ENCODE results near the gene UPF2. TPM values are rescaled to one million over a fixed set of nuclear protein-coding genes. Genes with fewer than 3 reads are reported as not detected.

The UPF2 gene
- total RNA-seq, 4 donors from 2014 or later, result 12.9 to 22.3 (median 17.8) TPM

GRCh38 chr10:11961771-11962170 lies 80.8 kb downstream of the UPF2 start:
- H3K9me3 ChIP-seq, result no peaks in the 10 kb centered on the region
- no peaks in the 10 kb centered on the region for H3K4me1 ChIP-seq
- H3K4me3 ChIP-seq, result no peak overlapping the region
- peaks cover 7 to 100% (median 26%) of the 10 kb centered on the region in 3 donors for H3K36me3 ChIP-seq
- WGBS, 2 donors, result 82 to 85% methylated on average over 4 of the region's 4 CpGs
- no peak for TF ChIP-seq POLR2A (IDR thresholded peaks at IDR 0.05)
- no peak for TF ChIP-seq CTCF (IDR thresholded peaks at IDR 0.05)
- no peak for DNase-seq
- H3K27ac ChIP-seq, result no peak overlapping the region
- intact Hi-C loops (cut with DNase I), result no loop called here
- no peaks in the 10 kb centered on the region for H3K27me3 ChIP-seq

- TF ChIP-seq POLR2A (IDR thresholded peaks at IDR 0.05), result no peak
- TF ChIP-seq CTCF (IDR thresholded peaks at IDR 0.05), result no peak
- H3K4me3 ChIP-seq, result no peak overlapping the region
- DNase-seq, result no peak
- intact Hi-C loops (cut with DNase I), result no loop called here
- H3K36me3 ChIP-seq, result peaks cover 3 to 100% (median 22%) of the 10 kb centered on the region in 3 donors
- no peaks in the 10 kb centered on the region for H3K9me3 ChIP-seq
- H3K27me3 ChIP-seq, result no peaks in the 10 kb centered on the region
- no peaks in the 10 kb centered on the region for H3K4me1 ChIP-seq
- 90 to 94% methylated on average over 4 of the region's 4 CpGs for WGBS, 2 donors
- H3K27ac ChIP-seq, result no peak overlapping the region
Observed at GRCh38 chr10:11959966-11960365, 82.6 kb downstream of the UPF2 start.

GRCh38 chr10:11958956-11959355 lies 83.7 kb downstream of the UPF2 start:
- no peak overlapping the region for H3K4me3 ChIP-seq
- no peaks in the 10 kb centered on the region for H3K4me1 ChIP-seq
- H3K9me3 ChIP-seq, result no peaks in the 10 kb centered on the region
- H3K27ac ChIP-seq, result no peak overlapping the region
- H3K36me3 ChIP-seq, result peaks cover 3 to 100% (median 22%) of the 10 kb centered on the region in 3 donors
- H3K27me3 ChIP-seq, result no peaks in the 10 kb centered on the region
- intact Hi-C loops (cut with DNase I), result no loop called here
- WGBS, 2 donors, result 89 to 93% methylated on average over 7 of the region's 7 CpGs
- no peak for DNase-seq
- TF ChIP-seq CTCF (IDR thresholded peaks at IDR 0.05) (no peak), POLR2A (IDR thresholded peaks at IDR 0.05) (no peak)

- TF ChIP-seq POLR2A (IDR thresholded peaks at IDR 0.05) (no peak), CTCF (IDR thresholded peaks at IDR 0.05) (no peak)
- 89% methylated on average over 5 of the region's 5 CpGs for WGBS, 2 donors
- Histone ChIP-seq H3K4me1 (no peaks in the 10 kb centered on the region), H3K4me3 (no peak overlapping the region), H3K9me3 (no peaks in the 10 kb centered on the region), H3K27me3 (no peaks in the 10 kb centered on the region), H3K27ac (no peak overlapping the region), H3K36me3 (peaks cover 0 to 96% (median 3%) of the 10 kb centered on the region in 3 donors)
- intact Hi-C loops (cut with DNase I), result no loop called here
- no peak for DNase-seq
Observed at GRCh38 chr10:11951695-11952094, 90.9 kb downstream of the UPF2 start.

- H3K27me3 ChIP-seq, result no peaks in the 10 kb centered on the region
- H3K9me3 ChIP-seq, result no peaks in the 10 kb centered on the region
- intact Hi-C loops (cut with DNase I), result no loop called here
- TF ChIP-seq POLR2A (IDR thresholded peaks at IDR 0.05) (no peak), CTCF (IDR thresholded peaks at IDR 0.05) (no peak)
- H3K4me3 ChIP-seq, result no peak overlapping the region
- 90 to 96% methylated on average over 9 of the region's 9 CpGs for WGBS, 2 donors
- DNase-seq, result no peak
- H3K4me1 ChIP-seq, result no peaks in the 10 kb centered on the region
- peaks cover 0 to 85% (median 0%) of the 10 kb centered on the region in 3 donors for H3K36me3 ChIP-seq
- no peak overlapping the region for H3K27ac ChIP-seq
Observed at GRCh38 chr10:11950325-11951018, 92.1 kb downstream of the UPF2 start.
